DMS79 treated with DMSO at 0.1 percent for 48 hours (cell line): ENCODE measurements around the gene RPL10.

ENCODE experiments used
- DNase-seq: peaks from one replicate; lab custom pipeline; 2025; lab: John Stamatoyannopoulos, UW

RPL10 gene

GRCh38 chrX:154401045-154401799, 3.0 kb downstream of the RPL10 start:
- DNase-seq: no peak

- DNase-seq: no peak
Observed at GRCh38 chrX:154401918-154402621, 3.9 kb downstream of the RPL10 start.

DNA sequence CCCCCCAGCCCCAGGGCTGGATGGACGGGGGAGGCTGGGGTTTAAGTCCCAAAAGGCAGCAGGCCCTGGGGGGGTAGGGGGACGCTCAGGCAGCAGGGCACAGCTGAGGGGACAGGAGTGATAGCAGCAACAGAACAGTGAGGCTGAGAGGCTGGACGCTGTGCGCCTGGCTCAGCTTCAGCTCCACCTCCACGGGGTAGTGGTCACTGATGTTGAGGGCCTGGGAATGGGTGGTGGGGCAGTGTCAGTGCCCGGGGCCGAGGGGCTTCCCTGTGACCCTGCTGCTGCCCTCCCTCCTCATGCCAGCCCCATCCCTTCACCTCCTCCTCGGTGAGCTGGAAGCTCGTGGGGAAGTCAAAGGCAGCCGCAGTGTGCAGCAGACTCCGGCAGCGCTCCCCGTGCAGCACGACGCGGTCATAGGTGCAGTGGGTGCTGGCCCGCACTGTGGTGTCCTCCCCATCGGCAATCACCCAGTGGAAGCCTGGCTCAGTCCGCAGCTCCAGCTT, 4.5 kb downstream of the RPL10 start:
- no peak for DNase-seq

GRCh38 chrX:154403192-154403591, 5.0 kb downstream of the RPL10 start:
- no peak for DNase-seq

DNA sequence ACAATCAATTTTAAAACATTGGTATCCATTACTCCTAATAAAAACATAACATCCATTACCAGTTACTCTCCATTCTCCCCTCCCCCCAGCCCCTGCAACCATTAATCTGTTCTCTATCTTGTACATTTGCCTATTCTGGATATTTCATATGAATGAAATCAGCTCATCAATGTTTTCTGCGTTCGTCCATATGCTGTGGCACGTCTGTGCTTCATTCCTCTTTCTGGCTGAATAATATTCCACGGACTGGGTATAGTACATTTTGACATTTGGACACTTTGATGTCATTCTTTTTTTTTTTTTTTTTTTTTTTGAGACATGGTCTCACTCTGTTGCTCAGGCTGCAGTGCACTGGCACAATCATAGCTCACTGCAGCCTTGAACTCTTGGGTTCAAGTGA, 5.7 kb downstream of the RPL10 start:
- no peak for DNase-seq

DNA sequence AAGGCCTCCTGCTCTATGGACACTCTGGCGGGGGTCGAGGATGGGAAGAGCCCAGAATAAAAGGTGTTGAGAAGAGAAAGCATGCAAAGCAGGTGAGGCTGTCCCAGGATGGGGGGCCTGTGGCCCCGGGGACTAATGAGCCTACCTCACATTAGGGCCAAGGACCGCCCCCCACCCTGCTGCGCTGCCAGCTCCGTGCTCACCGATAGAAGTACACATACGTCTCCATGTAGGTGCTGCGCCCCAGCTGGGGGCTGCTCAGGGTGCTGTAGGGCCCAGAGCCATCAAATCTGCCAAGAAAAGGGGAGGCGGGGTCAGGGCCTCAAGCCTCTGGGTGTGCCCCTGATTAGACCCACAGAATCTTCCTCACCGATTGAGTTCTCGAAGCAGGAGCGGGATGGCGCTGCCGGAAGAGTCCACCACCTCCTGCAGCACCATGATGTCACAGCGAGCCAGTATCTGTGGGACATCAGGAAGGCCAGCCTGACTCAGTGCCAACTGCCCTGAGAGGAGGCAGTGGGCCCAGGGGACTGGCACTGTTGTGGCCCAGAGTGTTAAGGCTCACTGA, 6.5 kb downstream of the RPL10 start:
- no peak for DNase-seq

GRCh38 chrX:154408659-154409221, 10.6 kb downstream of the RPL10 start:
- no peak for DNase-seq

- no peak for DNase-seq
Observed at GRCh38 chrX:154409222-154409871, 11.2 kb downstream of the RPL10 start, which contains the start of gene DNASE1L1. Gene DNASE1L1 (minus strand): TSS chrX:154409254. CDS start chrX:154405568, 3,686 bp downstream.

DNA sequence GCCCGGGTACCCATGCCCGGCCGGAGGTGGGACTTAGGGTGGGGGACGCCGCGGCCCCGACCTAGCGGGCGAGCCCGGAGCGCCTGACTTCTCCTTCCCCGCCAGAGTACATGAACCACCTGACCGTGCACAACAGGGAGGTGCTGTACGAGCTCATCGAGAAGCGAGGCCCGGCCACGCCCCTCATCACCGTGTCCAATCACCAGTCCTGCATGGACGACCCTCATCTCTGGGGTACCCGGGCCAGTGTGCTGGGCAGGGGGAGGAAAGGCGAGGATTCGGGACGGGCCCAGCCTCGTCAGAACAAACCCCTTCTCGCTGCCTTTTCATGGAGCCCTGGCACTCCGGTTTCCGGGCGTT, 13.8 kb downstream of the RPL10 start:
- peak; percentile 28 for DNase-seq

DNA sequence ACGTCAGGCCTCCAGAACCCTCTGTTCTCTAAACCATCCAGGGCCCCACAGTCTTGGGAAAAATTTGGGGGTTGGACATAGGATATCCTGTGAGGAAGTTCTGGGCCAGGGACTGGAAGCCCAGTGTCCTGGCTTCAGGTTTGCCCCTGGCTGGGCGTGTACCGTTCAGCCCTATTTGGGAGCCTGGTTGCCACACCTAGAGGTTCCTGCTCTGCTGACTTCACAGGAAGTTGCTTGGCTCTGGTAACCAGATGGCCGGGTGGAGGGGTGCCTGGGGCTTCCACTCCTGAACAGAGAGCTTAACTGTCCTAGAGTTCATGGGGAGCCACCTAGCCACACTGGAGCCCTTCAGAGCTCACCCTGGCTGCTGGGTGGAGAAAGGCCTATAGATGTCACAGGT, 14.3 kb downstream of the RPL10 start:
- no peak for DNase-seq

GRCh38 chrX:154413142-154413541, 15.0 kb downstream of the RPL10 start:
- DNase-seq: no peak

DNA sequence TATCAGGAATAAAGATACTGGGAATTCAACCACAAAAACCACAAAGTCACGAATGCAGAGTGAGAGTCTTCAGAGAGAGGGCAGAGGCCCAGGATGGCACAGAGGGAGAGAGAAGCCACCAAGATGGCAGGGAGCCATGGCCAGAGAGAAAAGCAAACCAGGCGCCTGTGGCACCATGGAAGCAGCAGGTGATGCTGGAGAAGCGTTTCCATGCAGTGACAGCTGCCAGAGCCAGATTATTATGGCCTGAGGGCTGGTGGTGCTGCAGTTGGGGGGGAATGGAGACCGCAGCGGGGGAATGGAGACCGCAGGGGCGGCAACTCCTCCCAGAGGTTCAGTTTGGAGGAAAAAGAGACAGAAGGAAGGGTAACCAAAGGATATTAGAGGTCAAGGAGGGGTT, 19.0 kb downstream of the RPL10 start:
- peak; percentile 10 for DNase-seq

DNA sequence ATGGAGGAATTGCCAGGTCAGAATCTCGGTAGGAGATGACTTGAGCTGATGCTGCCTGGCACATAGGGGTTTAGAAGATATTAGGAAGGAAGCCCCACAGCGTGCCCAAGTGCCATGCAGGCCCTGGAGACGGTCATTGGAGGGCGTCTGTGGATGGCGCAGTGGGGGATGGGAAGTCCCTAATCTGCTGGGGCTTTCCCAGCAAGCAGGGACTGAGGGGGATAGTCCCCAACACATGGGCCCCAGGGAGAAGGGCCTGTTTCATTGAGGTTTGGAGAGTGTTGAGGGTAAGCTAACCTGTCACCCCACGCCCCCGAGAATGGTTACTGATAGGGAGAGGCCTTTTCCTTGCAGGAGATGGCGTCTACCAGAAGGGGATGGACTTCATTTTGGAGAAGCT, 21.0 kb downstream of the RPL10 start:
- DNase-seq: no peak

- DNase-seq: peak; percentile 48
Observed at GRCh38 chrX:154419688-154420401, 21.7 kb downstream of the RPL10 start.

DNA sequence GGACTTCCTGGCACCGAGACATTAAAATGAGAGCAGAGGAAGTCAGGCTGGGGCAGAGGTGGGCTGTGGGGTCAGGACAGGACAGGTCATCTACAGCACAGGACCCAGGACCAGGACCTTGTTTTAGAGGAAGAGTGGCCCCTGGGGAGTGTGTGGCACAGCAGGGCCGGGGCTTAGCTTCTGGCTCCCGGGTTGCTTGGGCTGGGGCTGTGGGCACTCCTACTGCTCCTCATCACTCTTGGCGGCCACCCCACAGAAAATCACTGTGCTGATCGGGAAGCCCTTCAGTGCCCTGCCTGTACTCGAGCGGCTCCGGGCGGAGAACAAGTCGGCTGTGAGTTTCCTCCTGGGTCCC, 22.2 kb downstream of the RPL10 start:
- DNase-seq: no peak

DNA sequence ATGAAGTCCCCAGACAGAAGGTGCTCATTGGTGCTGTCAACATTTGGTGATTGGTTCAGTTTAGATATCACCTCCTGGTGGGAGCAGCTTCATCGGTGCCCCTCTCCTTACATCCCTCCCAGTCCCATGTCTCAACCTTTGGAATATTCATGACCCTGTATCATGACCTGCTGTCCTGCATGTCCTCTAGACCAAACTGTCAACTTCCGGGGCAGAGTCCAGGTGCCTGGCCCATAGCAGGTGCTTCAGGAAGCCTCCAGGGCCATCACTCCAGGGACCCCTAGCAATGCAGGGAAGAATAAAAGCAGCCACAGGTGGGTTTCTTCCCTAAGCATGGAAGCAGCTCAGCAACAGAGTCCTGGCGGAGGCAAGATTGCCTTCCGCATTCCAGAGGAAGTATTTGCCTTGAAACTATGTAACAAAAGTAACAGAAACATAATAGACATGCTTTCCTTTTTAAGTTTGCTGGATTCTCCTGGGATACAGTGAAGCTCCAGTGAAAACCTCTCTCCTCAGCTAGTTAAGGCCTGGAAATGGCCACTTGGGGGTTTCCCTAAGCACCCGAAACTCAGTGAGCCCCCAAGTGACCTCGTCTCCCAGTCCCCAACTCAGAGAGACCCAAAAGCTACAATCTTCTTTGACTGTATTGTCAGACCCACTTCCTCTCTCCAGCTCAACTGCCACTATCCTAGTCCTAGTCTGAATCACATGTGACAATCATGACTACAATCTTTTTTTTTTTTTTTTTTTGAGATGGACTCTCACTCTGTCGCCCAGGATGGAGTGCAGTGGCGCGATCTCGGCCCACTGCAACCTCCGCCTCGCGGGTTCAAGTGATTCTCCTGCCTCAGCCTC, 29.0 kb downstream of the RPL10 start:
- no peak for DNase-seq

- DNase-seq: peak; percentile 67
Observed at GRCh38 chrX:154428176-154429171, 30.3 kb downstream of the RPL10 start, which contains the start of gene ATP6AP1. Gene ATP6AP1 (plus strand): TSS chrX:154428677. CDS start chrX:154428693, 16 bp downstream.

- no peak for DNase-seq
Observed at GRCh38 chrX:154429711-154430110, 31.5 kb downstream of the RPL10 start.

GRCh38 chrX:154430479-154430878, 32.3 kb downstream of the RPL10 start:
- no peak for DNase-seq
